CD1c-positive myeloid dendritic cell (primary cell): ENCODE measurements around the gene SLC26A9.
A peak's percentile ranks its signal among the peaks of the same experiment; 100 is the strongest.

Experiments used
- DNase-seq: peaks from one replicate; pipeline ENCODE4 v3.0.0-alpha.2; 2016; ENCODE audit errors: extremely low spot score

The SLC26A9 gene

GRCh38 chr1:205948886-205949285 is 5.6 kb upstream of the SLC26A9 start:
- no peak for DNase-seq

GRCh38 chr1:205948039-205948438 is 4.8 kb upstream of the SLC26A9 start:
- peak; percentile 84 for DNase-seq

GRCh38 chr1:205947024-205947423 is 3.8 kb upstream of the SLC26A9 start:
- DNase-seq, result no peak

GRCh38 chr1:205945069-205945468 is 1.8 kb upstream of the SLC26A9 start:
- no peak for DNase-seq

GRCh38 chr1:205944525-205944924 is 1.3 kb upstream of the SLC26A9 start:
- DNase-seq, result no peak

GRCh38 chr1:205942631-205943159 is 561 bp downstream of the SLC26A9 start:
- DNase-seq, result no peak

- DNase-seq, result no peak
Observed at GRCh38 chr1:205940710-205941109, 2.5 kb downstream of the SLC26A9 start.

- no peak for DNase-seq
Observed at GRCh38 chr1:205939690-205940330, 3.4 kb downstream of the SLC26A9 start.

- no peak for DNase-seq
Observed at GRCh38 chr1:205938682-205939081, 4.6 kb downstream of the SLC26A9 start.

GRCh38 chr1:205936846-205937586 is 6.2 kb downstream of the SLC26A9 start:
- no peak for DNase-seq

GRCh38 chr1:205936311-205936710 is 6.9 kb downstream of the SLC26A9 start:
- DNase-seq, result no peak

- DNase-seq, result no peak
Observed at GRCh38 chr1:205935869-205936268, 7.4 kb downstream of the SLC26A9 start.

GRCh38 chr1:205934788-205935187 is 8.5 kb downstream of the SLC26A9 start:
- DNase-seq, result no peak

- peak; percentile 48 for DNase-seq
Observed at GRCh38 chr1:205933671-205934618, 9.3 kb downstream of the SLC26A9 start.

GRCh38 chr1:205932776-205933175 is 10.5 kb downstream of the SLC26A9 start:
- DNase-seq, result no peak

- peak; percentile 71 for DNase-seq
Observed at GRCh38 chr1:205930799-205931281, 12.4 kb downstream of the SLC26A9 start.

GRCh38 chr1:205930195-205930577 is 13.1 kb downstream of the SLC26A9 start:
- no peak for DNase-seq

GRCh38 chr1:205929496-205930194 is 13.6 kb downstream of the SLC26A9 start:
- peak; percentile 8 for DNase-seq

GRCh38 chr1:205928317-205928716 is 14.9 kb downstream of the SLC26A9 start:
- no peak for DNase-seq

- DNase-seq, result no peak
Observed at GRCh38 chr1:205927676-205928075, 15.6 kb downstream of the SLC26A9 start.

GRCh38 chr1:205927247-205927646 is 16.0 kb downstream of the SLC26A9 start:
- DNase-seq, result no peak
